OCI-LY3 (cell line): Measurements from ENCODE around the gene PRSS50.

ENCODE experiments used
- H2AFZ ChIP-seq: fragments of 200-600, 300-600 bp; shearing (Covaris generic); 2 replicates; pipeline ENCODE4 v1.6.0; 2014; ENCODE audit warnings: antibody characterized with exemption, low read depth, low read length
- H3K27ac ChIP-seq: fragments of 200-600, 300-600 bp; sonication (generic); 2 replicates; pipeline ENCODE4 v1.5.1; 2014; ENCODE audit warnings: mild to moderate bottlenecking, low read length, moderate library complexity, mixed read lengths
- H3K27me3 ChIP-seq: fragments of 200-600, 300-600 bp; sonication (generic); 2 replicates; pipeline ENCODE4 v1.6.1; 2014; ENCODE audit warnings: low read depth, low read length, mixed read lengths
- H3K36me3 ChIP-seq: fragments of 200-600, 300-600 bp; sonication (generic); replicated peaks from 2 replicates; pipeline ENCODE3; 2014; ENCODE audit warnings: low read depth, low read length, mixed read lengths
- H3K4me1 ChIP-seq: fragments of 300-600, 200-600 bp; sonication (generic); 2 replicates; pipeline ENCODE4 v1.6.1; 2014; ENCODE audit warnings: low read length, mixed read lengths
- H3K4me2 ChIP-seq: fragments of 200-600, 300-600 bp; sonication (generic); 2 replicates; pipeline ENCODE4 v1.6.1; 2014; ENCODE audit warnings: low read length, mixed read lengths
- H3K4me3 ChIP-seq: fragments of 300-600, 200-600 bp; sonication (generic); 2 replicates; pipeline ENCODE4 v1.5.1; 2014; ENCODE audit warnings: antibody characterized with exemption, mild to moderate bottlenecking, low read length, moderate library complexity
- H3K79me2 ChIP-seq: fragments of 300-600, 200-600 bp; shearing (Covaris generic); 2 replicates; pipeline ENCODE4 v1.6.1; 2014; ENCODE audit warnings: mild to moderate bottlenecking, low read length, mixed read lengths
- H3K9ac ChIP-seq: fragments of 300-600, 200-600 bp; shearing (Covaris generic); 2 replicates; pipeline ENCODE4 v1.6.0; 2014; ENCODE audit warnings: mild to moderate bottlenecking, low read length, moderate library complexity
- H3K9me3 ChIP-seq: fragments of 200-600, 300-600 bp; shearing (Covaris generic); 2 replicates; pipeline ENCODE4 v1.6.1; 2014; ENCODE audit warnings: low read length, mixed read lengths; ENCODE audit not compliant: insufficient read depth
- H4K20me1 ChIP-seq: fragments of 200-600, 300-600 bp; sonication (generic); 2 replicates; pipeline ENCODE4 v1.6.1; 2016; ENCODE audit warnings: low read length, mixed read lengths; ENCODE audit not compliant: insufficient read depth
- EZH2phosphoT487 ChIP-seq: fragments of 200-600 bp; shearing (Covaris generic); IDR thresholded peaks from 2 replicates; pipeline ENCODE4 v1.6.1; 2018; ENCODE audit warnings: antibody characterized with exemption, mixed run types, low read depth
- TF ChIP-seq, protein P1 (sequence below): fragments of 200-600, 300-600 bp; sonication (generic); IDR thresholded peaks from 2 replicates; pipeline ENCODE4 v1.5.1; 2014; ENCODE audit warnings: antibody characterized with exemption, low read length, low read depth

PRSS50 gene

DNA sequence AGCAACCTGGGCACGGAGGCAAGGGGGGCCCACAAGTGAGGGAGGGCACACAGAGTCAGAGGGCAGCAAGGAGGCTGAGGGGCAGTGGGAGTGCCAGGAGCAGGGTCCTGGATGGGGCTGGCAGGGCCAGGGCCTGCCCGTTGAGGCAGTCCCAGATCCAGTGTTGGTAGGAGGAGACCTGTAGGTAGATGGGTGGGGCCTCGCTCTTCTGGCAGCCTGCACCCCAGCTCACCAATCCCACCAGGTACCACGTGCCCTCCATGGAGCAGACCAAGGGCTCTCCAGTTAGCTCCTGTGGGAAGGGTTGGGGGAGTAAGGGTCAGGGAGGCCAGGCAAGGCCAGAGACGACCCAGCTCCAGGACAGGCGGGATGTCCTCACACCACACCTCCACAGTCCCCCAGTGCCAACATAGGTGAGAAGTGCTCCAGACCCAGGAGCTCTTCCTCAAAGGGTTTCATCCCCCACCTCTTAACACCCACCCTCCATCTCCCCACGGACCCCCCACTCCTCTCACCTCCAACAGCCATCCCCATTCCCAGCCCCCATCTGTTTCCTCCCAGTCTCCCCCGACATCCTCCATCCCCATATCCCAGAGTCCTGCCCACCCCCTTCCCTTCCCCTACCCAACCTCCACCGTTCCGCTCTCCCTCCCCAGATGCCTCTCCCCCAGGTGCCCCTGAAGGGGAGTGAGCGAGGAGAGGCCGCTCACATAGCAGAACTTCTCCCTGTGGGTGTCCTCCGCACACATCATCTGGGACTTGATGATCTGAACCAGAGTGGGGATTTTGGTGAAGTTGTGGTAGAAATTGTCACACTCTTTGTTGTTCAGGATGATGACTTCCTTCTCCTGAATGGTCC lies 5.2 kb downstream of the PRSS50 start:
- Histone ChIP-seq H3K9me3 (no peaks in the 10 kb centered on the region), H3K27me3 (no peaks in the 10 kb centered on the region), H3K36me3 (peaks cover 13% of the 10 kb centered on the region), H3K9ac (no peak overlapping the region), H3K4me2 (no peak overlapping the region), H3K4me3 (no peak overlapping the region), H4K20me1 (peaks cover 4% of the 10 kb centered on the region; the same call in 1 of the 2 replicates), H3K79me2 (no peaks in the 10 kb centered on the region), H2AFZ (no peak overlapping the region), H3K4me1 (peaks cover 11% of the 10 kb centered on the region), H3K27ac (no peak overlapping the region)
- TF ChIP-seq EZH2phosphoT487, result no peak
- TF ChIP-seq, protein P1, sequence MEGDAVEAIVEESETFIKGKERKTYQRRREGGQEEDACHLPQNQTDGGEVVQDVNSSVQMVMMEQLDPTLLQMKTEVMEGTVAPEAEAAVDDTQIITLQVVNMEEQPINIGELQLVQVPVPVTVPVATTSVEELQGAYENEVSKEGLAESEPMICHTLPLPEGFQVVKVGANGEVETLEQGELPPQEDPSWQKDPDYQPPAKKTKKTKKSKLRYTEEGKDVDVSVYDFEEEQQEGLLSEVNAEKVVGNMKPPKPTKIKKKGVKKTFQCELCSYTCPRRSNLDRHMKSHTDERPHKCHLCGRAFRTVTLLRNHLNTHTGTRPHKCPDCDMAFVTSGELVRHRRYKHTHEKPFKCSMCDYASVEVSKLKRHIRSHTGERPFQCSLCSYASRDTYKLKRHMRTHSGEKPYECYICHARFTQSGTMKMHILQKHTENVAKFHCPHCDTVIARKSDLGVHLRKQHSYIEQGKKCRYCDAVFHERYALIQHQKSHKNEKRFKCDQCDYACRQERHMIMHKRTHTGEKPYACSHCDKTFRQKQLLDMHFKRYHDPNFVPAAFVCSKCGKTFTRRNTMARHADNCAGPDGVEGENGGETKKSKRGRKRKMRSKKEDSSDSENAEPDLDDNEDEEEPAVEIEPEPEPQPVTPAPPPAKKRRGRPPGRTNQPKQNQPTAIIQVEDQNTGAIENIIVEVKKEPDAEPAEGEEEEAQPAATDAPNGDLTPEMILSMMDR, result no peak

DNA sequence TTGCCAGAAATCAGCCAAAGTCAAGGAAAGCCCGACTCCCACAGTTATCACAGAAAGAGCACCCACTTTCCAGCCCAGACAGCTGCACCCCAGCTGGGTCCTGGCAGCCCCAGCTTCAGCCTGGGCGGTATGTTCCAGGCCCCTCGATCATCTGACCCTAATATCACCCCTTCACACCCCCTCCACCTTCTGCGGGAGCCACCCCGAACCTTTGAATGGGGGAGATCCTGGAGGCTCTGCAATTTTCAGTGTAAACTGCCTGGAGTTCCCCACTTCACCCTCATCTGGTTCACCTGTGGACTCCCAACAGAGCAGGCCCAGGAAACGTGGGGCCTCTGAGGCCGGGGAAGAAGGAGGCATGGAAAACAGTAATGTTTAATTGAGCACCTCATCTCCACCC lies 5.9 kb downstream of the PRSS50 start:
- Histone ChIP-seq H3K36me3 (peaks cover 18% of the 10 kb centered on the region), H3K4me2 (no peak overlapping the region), H3K4me3 (no peak overlapping the region), H3K79me2 (no peaks in the 10 kb centered on the region), H3K9ac (no peak overlapping the region), H3K27ac (no peak overlapping the region), H2AFZ (no peak overlapping the region), H3K9me3 (no peaks in the 10 kb centered on the region), H4K20me1 (peaks cover 7% of the 10 kb centered on the region; the same call in 1 of the 2 replicates), H3K4me1 (peaks cover 11% of the 10 kb centered on the region), H3K27me3 (no peaks in the 10 kb centered on the region)
- TF ChIP-seq EZH2phosphoT487, result no peak
- TF ChIP-seq, protein P1, result no peak

DNA sequence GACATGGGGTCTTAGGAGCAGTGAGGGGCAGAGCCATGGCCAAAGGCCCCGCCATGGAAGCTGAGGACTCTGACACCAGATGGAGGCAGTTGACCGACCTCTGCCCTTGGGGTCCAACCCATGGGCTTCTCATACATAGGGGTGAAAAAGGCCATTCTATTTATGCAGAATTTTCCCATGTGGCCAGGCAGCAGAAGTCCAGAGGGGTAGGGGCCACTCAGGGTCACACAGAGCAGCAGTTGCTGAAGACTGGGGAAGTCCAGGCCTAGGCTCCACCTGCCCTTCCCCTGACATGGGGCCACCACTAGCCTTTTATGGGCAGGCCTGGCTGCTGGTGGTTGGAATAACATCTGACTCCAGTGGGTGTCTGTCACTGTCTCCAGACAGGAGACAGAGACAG lies 6.4 kb downstream of the PRSS50 start:
- Histone ChIP-seq H3K27me3 (no peaks in the 10 kb centered on the region), H3K9me3 (no peaks in the 10 kb centered on the region), H3K9ac (no peak overlapping the region), H3K27ac (no peak overlapping the region), H3K4me3 (no peak overlapping the region), H3K79me2 (no peaks in the 10 kb centered on the region), H3K4me2 (no peak overlapping the region), H4K20me1 (peaks cover 7% of the 10 kb centered on the region; the same call in 1 of the 2 replicates), H2AFZ (no peak overlapping the region), H3K4me1 (peaks cover 11% of the 10 kb centered on the region), H3K36me3 (peaks cover 21% of the 10 kb centered on the region)
- TF ChIP-seq, protein P1, result no peak
- TF ChIP-seq EZH2phosphoT487, result no peak

DNA sequence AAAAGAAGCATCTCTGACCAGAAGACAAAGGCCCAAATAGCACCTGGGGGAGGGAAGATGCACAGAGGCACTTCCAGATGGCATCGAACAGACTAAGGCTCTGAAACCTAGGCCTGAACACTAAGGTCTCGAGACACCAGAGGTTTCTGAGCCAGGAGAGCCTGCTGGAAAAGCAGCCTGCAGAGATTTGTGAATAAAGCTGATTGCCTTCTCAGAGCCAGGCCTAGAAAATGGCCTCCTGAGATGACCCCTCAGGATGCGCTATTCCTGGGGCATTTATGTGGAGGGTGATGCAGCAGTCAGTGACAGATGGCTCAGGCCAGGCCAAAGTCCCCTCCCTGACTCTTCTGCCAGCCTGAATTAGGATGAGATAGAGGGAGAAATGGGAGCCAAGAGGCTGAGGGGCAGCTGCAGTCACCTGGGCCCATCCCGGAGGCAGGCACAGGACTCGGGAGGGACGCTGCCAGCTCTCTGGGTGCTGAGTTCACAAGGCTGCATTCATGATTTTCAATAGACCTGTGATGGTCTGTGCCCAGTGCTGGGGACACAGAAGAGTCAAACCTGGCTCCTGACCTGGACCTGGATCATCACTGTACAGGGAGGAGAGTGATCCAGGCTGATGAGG lies 6.9 kb downstream of the PRSS50 start:
- H3K9me3 ChIP-seq, result no peaks in the 10 kb centered on the region
- no peak overlapping the region for H3K9ac ChIP-seq
- H2AFZ ChIP-seq, result no peak overlapping the region
- H4K20me1 ChIP-seq, result peaks cover 9% of the 10 kb centered on the region
- H3K79me2 ChIP-seq, result no peaks in the 10 kb centered on the region
- H3K27ac ChIP-seq, result no peak overlapping the region
- H3K4me2 ChIP-seq, result no peak overlapping the region
- H3K36me3 ChIP-seq, result peaks cover 26% of the 10 kb centered on the region
- H3K27me3 ChIP-seq, result no peaks in the 10 kb centered on the region
- H3K4me1 ChIP-seq, result peaks cover 11% of the 10 kb centered on the region
- TF ChIP-seq, protein P1, result no peak
- TF ChIP-seq EZH2phosphoT487, result no peak
- no peak overlapping the region for H3K4me3 ChIP-seq
